Measurements from ENCODE around the gene SLC35D1.

Gene SLC35D1

GRCh38 chr1:67044631-67045270 is 9.2 kb downstream of the SLC35D1 start:
- DNase-seq (ENCODE audit: low spot score) = no peak

GRCh38 chr1:67043366-67043765 is 10.6 kb downstream of the SLC35D1 start:
- no peak for DNase-seq (ENCODE audit: low spot score)

GRCh38 chr1:67041841-67042503 is 12.0 kb downstream of the SLC35D1 start:
- DNase-seq (ENCODE audit: low spot score) = no peak

- DNase-seq (ENCODE audit: low spot score) = no peak
Measured at GRCh38 chr1:67040405-67040804, 13.5 kb downstream of the SLC35D1 start.

GRCh38 chr1:67031859-67032247 is 22.1 kb downstream of the SLC35D1 start:
- no peak for DNase-seq (ENCODE audit: low spot score)

GRCh38 chr1:67031121-67031858 is 22.7 kb downstream of the SLC35D1 start:
- no peak for DNase-seq (ENCODE audit: low spot score)

GRCh38 chr1:67029472-67029871 is 24.5 kb downstream of the SLC35D1 start:
- DNase-seq (ENCODE audit: low spot score) = peak; percentile 34

GRCh38 chr1:67020765-67021164 is 33.2 kb downstream of the SLC35D1 start:
- DNase-seq (ENCODE audit: low spot score) = no peak

GRCh38 chr1:67020304-67020703 is 33.6 kb downstream of the SLC35D1 start:
- no peak for DNase-seq (ENCODE audit: low spot score)

- DNase-seq (ENCODE audit: low spot score) = peak; percentile 33
Measured at GRCh38 chr1:67019600-67020136, 34.3 kb downstream of the SLC35D1 start.

GRCh38 chr1:67019121-67019520 is 34.8 kb downstream of the SLC35D1 start:
- no peak for DNase-seq (ENCODE audit: low spot score)

- no peak for DNase-seq (ENCODE audit: low spot score)
Measured at GRCh38 chr1:67018574-67018973, 35.4 kb downstream of the SLC35D1 start.

GRCh38 chr1:67013573-67013972 is 40.4 kb downstream of the SLC35D1 start:
- no peak for DNase-seq (ENCODE audit: low spot score)

GRCh38 chr1:67009792-67010191 is 44.2 kb downstream of the SLC35D1 start:
- DNase-seq (ENCODE audit: low spot score) = no peak

GRCh38 chr1:67005068-67005467 is 48.9 kb downstream of the SLC35D1 start:
- DNase-seq (ENCODE audit: low spot score) = no peak

GRCh38 chr1:67004176-67004575 is 49.8 kb downstream of the SLC35D1 start:
- no peak for DNase-seq (ENCODE audit: low spot score)

GRCh38 chr1:67001682-67002425 is 52.1 kb downstream of the SLC35D1 start:
- no peak for DNase-seq (ENCODE audit: low spot score)

- DNase-seq (ENCODE audit: low spot score) = no peak
Measured at GRCh38 chr1:66999640-67000400, 54.1 kb downstream of the SLC35D1 start.

- DNase-seq (ENCODE audit: low spot score) = no peak
Measured at GRCh38 chr1:66998972-66999371, 55.0 kb downstream of the SLC35D1 start.

- peak; percentile 52 for DNase-seq (ENCODE audit: low spot score)
Measured at GRCh38 chr1:66996018-66996682, 57.8 kb downstream of the SLC35D1 start.

GRCh38 chr1:66993076-66993475 is 60.9 kb downstream of the SLC35D1 start:
- DNase-seq (ENCODE audit: low spot score) = no peak

Measured in kidney capillary endothelial cell (primary cell).